Ovary (tissue), 3 donors: ENCODE measurements around the gene TFDP2.

Experiments
- CTCF ChIP-seq, 3 donors: fragments of 450-650 bp in 2 of 3; fragments of 200-600 bp in 1 of 3; IDR thresholded peaks; one replicate each; pipeline versions ENCODE4 v1.5.1 to v1.8.0; 2016 to 2022; ENCODE audit warnings: antibody characterized with exemption in 3 of 3, mild to moderate bottlenecking in 1 of 3
- EP300 ChIP-seq: sonication (generic); formaldehyde crosslinking; IDR thresholded peaks from one replicate; pipeline ENCODE4 v1.6.1; 2017; ENCODE audit warnings: antibody characterized with exemption
- donor health status: DM: no; HTN: no; CAD: no.

- TF ChIP-seq CTCF (IDR thresholded peaks at IDR 0.05) (no peak), EP300 (no peak)
Observed at GRCh38 chr3:141949972-141950371, 199.4 kb downstream of the TFDP2 start.
